WERI-Rb-1 (cell line): Measurements from ENCODE around the gene NCOA3.

Experiments used
- DNase-seq: peaks from one replicate; pipeline ENCODE4 v3.0.0-alpha.2; 2020
- H3K27ac ChIP-seq: fragments of 250-450 bp; sonication (Bioruptor Pico); 2 replicates; pipeline ENCODE4 v1.5.1; 2020; ENCODE audit warnings: mild to moderate bottlenecking, moderate library complexity
- H3K27me3 ChIP-seq: fragments of 250-450 bp; sonication (Bioruptor Pico); 2 replicates; pipeline ENCODE4 v1.5.1; 2021; ENCODE audit warnings: mild to moderate bottlenecking, low read depth, moderate library complexity; ENCODE audit not compliant: insufficient read depth, severe bottlenecking
- H3K36me3 ChIP-seq: fragments of 250-450 bp; sonication (Bioruptor Pico); 2 replicates; pipeline ENCODE4 v1.5.1; 2020; ENCODE audit warnings: mild to moderate bottlenecking, moderate library complexity
- H3K4me3 ChIP-seq: 2 replicates; pipeline ENCODE4 v1.5.1; 2011; ENCODE audit warnings: low read depth, mild to moderate bottlenecking, control low read depth, low read length
- H3K9me3 ChIP-seq: fragments of 250-450 bp; sonication (Bioruptor Pico); 2 replicates; pipeline ENCODE4 v1.5.1; 2021; ENCODE audit warnings: mild to moderate bottlenecking, moderate library complexity; ENCODE audit not compliant: severe bottlenecking
- CTCF ChIP-seq: IDR thresholded peaks from 2 replicates; pipeline ENCODE4 v1.5.1; 2011; ENCODE audit warnings: low read depth, mild to moderate bottlenecking, control low read depth, inconsistent platforms, low read length

NCOA3 gene

GRCh38 chr20:47529840-47530239, 28.2 kb downstream of the NCOA3 start:
- no peaks in the 10 kb centered on the region for H3K36me3 ChIP-seq
- no peaks in the 10 kb centered on the region for H3K27me3 ChIP-seq
- no peak overlapping the region for H3K27ac ChIP-seq
- peaks cover 4% of the 10 kb centered on the region for H3K9me3 ChIP-seq
- DNase-seq: no peak
- no peak for TF ChIP-seq CTCF
- H3K4me3 ChIP-seq: no peak overlapping the region

DNA sequence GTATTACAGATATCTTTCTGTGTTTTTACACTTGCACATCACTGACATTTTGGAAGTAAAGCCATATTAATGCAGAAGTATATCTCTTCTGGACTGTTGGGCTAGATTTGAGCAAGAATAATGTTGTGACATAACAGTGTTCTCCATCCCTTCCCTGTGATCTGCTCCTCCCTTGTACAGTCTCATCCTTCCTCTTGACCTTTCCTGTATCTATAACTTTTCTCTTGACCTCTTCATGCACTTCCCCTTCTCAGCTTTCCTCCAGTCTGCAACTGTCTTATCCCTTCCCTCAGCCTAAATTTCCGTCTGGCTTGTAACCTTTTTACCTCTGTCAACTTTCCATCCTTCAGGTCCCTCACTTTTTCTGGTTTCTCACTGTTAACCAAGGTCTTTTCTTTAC, 29.8 kb downstream of the NCOA3 start:
- no peak for TF ChIP-seq CTCF
- H3K36me3 ChIP-seq: no peaks in the 10 kb centered on the region
- H3K4me3 ChIP-seq: no peak overlapping the region
- no peak overlapping the region for H3K27ac ChIP-seq
- DNase-seq: no peak
- peaks cover 4% of the 10 kb centered on the region for H3K9me3 ChIP-seq
- H3K27me3 ChIP-seq: no peaks in the 10 kb centered on the region

DNA sequence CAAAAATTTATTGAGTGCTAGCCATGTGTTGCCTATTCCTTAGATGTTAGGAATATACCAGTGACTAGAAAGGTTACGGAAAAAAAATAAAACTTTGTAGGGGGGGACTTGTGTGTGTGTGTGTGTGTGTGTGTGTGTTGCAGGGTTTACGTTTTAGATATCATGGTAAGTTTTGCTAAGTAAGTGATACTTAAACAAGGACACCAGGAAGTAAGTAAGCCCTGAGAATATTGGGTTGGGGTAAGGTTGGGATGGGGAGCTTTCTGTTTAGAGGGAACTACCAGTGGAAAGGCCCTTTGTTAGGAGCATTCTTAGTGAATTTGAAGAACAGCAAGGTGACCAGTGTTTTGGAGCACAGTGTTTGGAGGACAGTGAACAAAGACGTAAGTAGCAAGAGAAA, 30.3 kb downstream of the NCOA3 start:
- H3K9me3 ChIP-seq: peaks cover 2% of the 10 kb centered on the region
- no peak for TF ChIP-seq CTCF
- no peak for DNase-seq

GRCh38 chr20:47533518-47534062, 31.9 kb downstream of the NCOA3 start:
- H3K36me3 ChIP-seq: no peaks in the 10 kb centered on the region
- H3K27me3 ChIP-seq: no peaks in the 10 kb centered on the region
- no peak overlapping the region for H3K4me3 ChIP-seq
- no peak for DNase-seq
- H3K27ac ChIP-seq: no peak overlapping the region
- TF ChIP-seq CTCF: no peak
- no peaks in the 10 kb centered on the region for H3K9me3 ChIP-seq

More for the DNA sequence above, 30.3 kb downstream of the NCOA3 start:
- H3K36me3 ChIP-seq: no peaks in the 10 kb centered on the region
- H3K27me3 ChIP-seq: no peaks in the 10 kb centered on the region
- no peak overlapping the region for H3K4me3 ChIP-seq
- no peak overlapping the region for H3K27ac ChIP-seq

DNA sequence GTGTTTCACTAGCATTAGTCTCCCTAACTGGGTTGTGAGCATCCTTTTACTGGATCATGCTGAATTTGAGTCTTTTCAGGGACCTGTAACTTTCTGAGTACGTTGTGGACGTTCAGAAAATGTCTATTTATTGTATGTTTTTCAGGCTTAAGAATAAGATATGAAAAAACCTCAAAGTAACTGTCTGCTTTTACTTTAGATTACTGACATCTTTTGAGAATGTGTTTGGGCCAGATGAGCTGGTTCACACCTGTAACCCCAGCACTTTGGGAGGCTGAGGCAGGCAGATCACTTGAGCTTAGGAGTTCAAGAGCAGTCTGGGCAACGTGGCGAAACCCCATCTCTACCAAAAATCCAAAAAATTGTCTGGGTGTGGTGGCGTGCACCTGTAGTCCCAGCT, 32.7 kb downstream of the NCOA3 start:
- H3K27ac ChIP-seq: no peak overlapping the region
- H3K9me3 ChIP-seq: no peaks in the 10 kb centered on the region

More for the DNA sequence above, 32.7 kb downstream of the NCOA3 start:
- no peak overlapping the region for H3K4me3 ChIP-seq
- H3K27me3 ChIP-seq: no peaks in the 10 kb centered on the region
- no peak for TF ChIP-seq CTCF
- DNase-seq: no peak
- no peaks in the 10 kb centered on the region for H3K36me3 ChIP-seq
